Endothelial cell (in vitro differentiated cells): ENCODE measurements around the gene R3HDM2. TPM values are rescaled to one million over a fixed set of nuclear protein-coding genes. Genes with fewer than 3 reads are reported as not detected.
"Not testable (repeated sequence)": the region's sequence is repeated elsewhere in the genome, so short reads cannot be mapped to it uniquely, and the experiment has no call there.

Source experiments
- DNase-seq: peaks from one replicate; pipeline ENCODE4 v3.0.0; 2021; ENCODE audit warnings: low spot score
- H3K27ac Mint-ChIP-seq: one replicate; pipeline ENCODE4 v1.8.0; 2021; ENCODE audit warnings: mixed read lengths, inconsistent platforms; ENCODE audit not compliant: unreplicated experiment
- H3K27me3 Mint-ChIP-seq: one replicate; pipeline ENCODE4 v1.8.0; 2021; ENCODE audit warnings: mild to moderate bottlenecking, moderate library complexity, mixed read lengths, inconsistent platforms; ENCODE audit not compliant: unreplicated experiment
- H3K36me3 Mint-ChIP-seq: one replicate; pipeline ENCODE4 v1.8.0; 2021; ENCODE audit warnings: mild to moderate bottlenecking, low read depth, mixed read lengths, inconsistent platforms; ENCODE audit not compliant: unreplicated experiment
- H3K4me1 Mint-ChIP-seq: one replicate; pipeline ENCODE4 v1.8.0; 2021; ENCODE audit warnings: mild to moderate bottlenecking, mixed read lengths, inconsistent platforms; ENCODE audit not compliant: unreplicated experiment
- H3K4me3 Mint-ChIP-seq: one replicate; pipeline ENCODE4 v1.8.0; 2021; ENCODE audit warnings: mild to moderate bottlenecking, mixed read lengths, inconsistent platforms; ENCODE audit not compliant: unreplicated experiment
- H3K9me3 Mint-ChIP-seq: one replicate; pipeline ENCODE4 v1.8.0; 2021; ENCODE audit warnings: mixed read lengths, inconsistent platforms; ENCODE audit not compliant: unreplicated experiment
- total RNA-seq: library from RNA; stranded (reverse); fragmentation: NEBNext Ultra II Directional; extraction: Animal tissue kit (Norgen Biotek cat#: 25700); gene quantifications from one replicate; pipeline ENCODE4 v1.2.1, GENCODE V29; 2021; ENCODE audit not compliant: unreplicated experiment
- TF ChIP-seq, protein P1 (sequence below): fragments of 200-600 bp; sonication (generic); IDR thresholded peaks from one replicate; pipeline ENCODE4 v1.5.0; 2021; ENCODE audit warnings: antibody characterized with exemption; ENCODE audit not compliant: unreplicated experiment

R3HDM2 gene
- total RNA-seq, 1 donor from 2014 or later: 39.4 TPM

DNA sequence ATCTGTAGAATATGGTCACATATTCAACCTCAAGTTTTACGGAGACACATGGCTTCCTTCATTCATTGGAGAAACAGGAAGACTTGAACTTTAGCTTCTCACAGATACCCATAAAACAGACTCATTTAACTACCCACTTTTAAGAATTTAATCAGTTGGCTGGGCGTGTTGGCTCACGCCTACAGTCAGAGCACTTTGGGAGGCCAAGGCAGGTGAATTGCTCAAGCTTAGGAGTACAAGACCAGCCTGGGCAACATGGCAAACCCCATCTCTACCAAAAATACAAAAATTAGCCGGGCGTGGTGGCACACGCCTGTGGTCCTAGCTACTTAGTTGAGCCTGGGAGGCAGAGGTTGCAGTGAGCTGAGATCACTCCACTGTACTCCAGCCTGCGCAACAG lies 115.2 kb downstream of the R3HDM2 start:
- H3K27ac Mint-ChIP-seq: no peak overlapping the region
- TF ChIP-seq, protein P1, sequence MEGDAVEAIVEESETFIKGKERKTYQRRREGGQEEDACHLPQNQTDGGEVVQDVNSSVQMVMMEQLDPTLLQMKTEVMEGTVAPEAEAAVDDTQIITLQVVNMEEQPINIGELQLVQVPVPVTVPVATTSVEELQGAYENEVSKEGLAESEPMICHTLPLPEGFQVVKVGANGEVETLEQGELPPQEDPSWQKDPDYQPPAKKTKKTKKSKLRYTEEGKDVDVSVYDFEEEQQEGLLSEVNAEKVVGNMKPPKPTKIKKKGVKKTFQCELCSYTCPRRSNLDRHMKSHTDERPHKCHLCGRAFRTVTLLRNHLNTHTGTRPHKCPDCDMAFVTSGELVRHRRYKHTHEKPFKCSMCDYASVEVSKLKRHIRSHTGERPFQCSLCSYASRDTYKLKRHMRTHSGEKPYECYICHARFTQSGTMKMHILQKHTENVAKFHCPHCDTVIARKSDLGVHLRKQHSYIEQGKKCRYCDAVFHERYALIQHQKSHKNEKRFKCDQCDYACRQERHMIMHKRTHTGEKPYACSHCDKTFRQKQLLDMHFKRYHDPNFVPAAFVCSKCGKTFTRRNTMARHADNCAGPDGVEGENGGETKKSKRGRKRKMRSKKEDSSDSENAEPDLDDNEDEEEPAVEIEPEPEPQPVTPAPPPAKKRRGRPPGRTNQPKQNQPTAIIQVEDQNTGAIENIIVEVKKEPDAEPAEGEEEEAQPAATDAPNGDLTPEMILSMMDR: no peak

DNA sequence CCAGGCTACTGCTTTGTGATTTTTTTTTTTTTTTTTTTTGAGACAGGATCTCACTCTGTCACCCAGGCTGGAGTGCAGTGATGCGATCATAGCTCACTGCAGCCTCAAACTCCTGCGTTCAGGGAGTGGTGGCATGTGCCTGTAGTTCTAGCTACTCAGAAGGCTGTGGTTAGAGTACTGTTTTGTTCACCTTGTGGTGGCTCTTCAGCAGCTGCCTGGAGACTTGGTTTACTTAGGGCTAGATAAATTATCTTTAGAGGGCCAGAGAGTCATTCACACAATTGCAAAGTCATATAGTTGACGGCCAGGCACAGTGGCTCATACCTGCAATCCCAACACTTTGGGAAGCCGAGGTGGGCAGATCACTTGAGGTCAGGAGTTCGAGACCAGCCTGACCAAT lies 118.6 kb downstream of the R3HDM2 start:
- not testable (repeated sequence) for H3K27me3 Mint-ChIP-seq, H3K9me3 Mint-ChIP-seq, H3K4me1 Mint-ChIP-seq, H3K27ac Mint-ChIP-seq, H3K4me3 Mint-ChIP-seq, H3K36me3 Mint-ChIP-seq, DNase-seq

More for the DNA sequence above, 115.2 kb downstream of the R3HDM2 start:
- Mint-ChIP-seq H3K4me3 (no peak overlapping the region), H3K4me1 (peaks cover 4% of the 10 kb centered on the region), H3K36me3 (no peaks in the 10 kb centered on the region), H3K9me3 (no peaks in the 10 kb centered on the region), H3K27me3 (no peaks in the 10 kb centered on the region)
- DNase-seq: no peak

DNA sequence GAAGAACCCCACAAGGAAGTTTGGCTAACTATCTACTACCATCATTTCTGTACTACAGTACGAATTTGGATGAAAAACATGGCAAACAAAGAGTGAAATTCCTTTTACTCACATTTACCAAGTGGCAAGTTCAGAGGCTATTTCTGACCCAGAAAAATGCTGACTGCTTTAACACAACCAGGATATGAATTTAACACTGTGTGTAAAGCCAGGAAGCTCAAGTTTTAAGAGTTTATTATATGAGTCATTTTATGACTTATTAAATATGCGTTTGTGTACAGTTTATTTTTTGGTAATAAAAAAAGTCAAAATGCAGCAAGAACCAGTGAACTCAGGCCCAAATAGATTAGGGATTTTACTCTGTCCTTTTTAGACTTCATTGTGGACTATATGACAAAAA lies 121.4 kb downstream of the R3HDM2 start:
- Mint-ChIP-seq H3K36me3 (peaks cover 2% of the 10 kb centered on the region), H3K4me1 (no peaks in the 10 kb centered on the region), H3K27me3 (no peaks in the 10 kb centered on the region), H3K27ac (no peak overlapping the region), H3K9me3 (no peaks in the 10 kb centered on the region), H3K4me3 (no peak overlapping the region)
- TF ChIP-seq, protein P1: no peak
- DNase-seq: no peak

DNA sequence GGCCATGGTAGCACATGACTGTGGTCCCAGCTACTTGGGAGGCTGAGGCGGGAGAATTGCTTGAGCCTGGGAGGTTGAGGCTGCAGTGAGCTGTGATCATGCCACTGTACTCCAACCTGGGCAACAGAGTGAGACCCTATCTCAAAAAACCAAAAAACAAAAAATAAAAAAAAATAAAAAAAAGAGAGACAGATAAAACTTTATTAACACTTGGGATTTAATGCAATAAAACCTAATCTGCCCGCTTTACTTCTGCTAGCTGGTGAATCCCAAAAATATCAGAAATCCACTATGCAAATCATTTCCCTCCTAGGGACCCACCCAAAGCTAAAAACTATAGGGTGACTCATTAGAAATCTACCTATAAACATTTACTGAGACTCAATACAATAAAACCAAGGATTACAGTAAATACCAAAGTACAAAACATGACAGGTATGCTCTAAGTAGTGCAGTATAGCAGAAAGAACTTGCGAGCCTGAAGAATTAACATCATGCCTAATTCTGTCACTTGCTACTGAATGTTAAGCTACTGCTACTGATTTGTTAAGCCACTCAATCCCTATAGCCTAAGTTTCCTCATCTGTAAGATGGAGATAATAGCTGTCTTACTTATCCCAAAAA lies 129.8 kb downstream of the R3HDM2 start:
- DNase-seq: no peak
- H3K4me1 Mint-ChIP-seq: no peaks in the 10 kb centered on the region
- no peaks in the 10 kb centered on the region for H3K27me3 Mint-ChIP-seq
- H3K9me3 Mint-ChIP-seq: no peaks in the 10 kb centered on the region
- TF ChIP-seq, protein P1: no peak
- H3K36me3 Mint-ChIP-seq: peaks cover 13% of the 10 kb centered on the region
- H3K4me3 Mint-ChIP-seq: no peak overlapping the region
- H3K27ac Mint-ChIP-seq: no peak overlapping the region

DNA sequence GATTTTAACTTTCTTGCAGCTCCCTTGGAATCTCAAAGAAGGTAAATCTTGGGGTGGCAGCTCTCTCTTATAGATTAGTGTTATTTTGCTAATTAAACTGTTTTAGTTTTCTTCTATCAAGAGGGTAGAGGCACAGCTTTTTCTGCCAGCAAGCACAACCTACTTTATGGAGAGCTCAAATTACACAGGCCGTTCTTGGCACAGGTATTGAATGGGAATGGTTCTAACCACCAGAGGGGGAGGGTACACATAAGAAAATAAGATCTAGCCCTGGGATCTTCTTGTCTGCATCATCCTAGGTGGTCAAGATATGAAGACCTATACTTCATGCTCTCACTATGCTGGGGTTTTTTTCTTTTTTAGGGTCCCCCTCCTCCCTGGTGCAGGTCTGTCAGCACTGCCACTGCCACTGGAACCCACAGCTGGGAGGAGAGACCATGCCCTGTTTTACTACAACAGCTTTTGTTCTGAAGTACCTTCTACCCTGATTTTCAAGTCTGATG lies 131.3 kb downstream of the R3HDM2 start:
- DNase-seq: no peak
- Mint-ChIP-seq H3K36me3 (peaks cover 12% of the 10 kb centered on the region), H3K9me3 (no peaks in the 10 kb centered on the region), H3K27me3 (no peaks in the 10 kb centered on the region), H3K4me1 (no peaks in the 10 kb centered on the region), H3K4me3 (no peak overlapping the region), H3K27ac (no peak overlapping the region)
- TF ChIP-seq, protein P1: no peak
